GM23338 (cell line): Measurements from ENCODE around the gene DDI2. TPM values are rescaled to one million over a fixed set of nuclear protein-coding genes. Genes with fewer than 3 reads are reported as not detected.

Source experiments
- ATAC-seq: fragments of 200-7000 bp; cut with Tn5 transposase; 3 replicates; pipeline ENCODE4 v1.9.1; 2020
- DNase-seq: peaks from one replicate; pipeline ENCODE4 v3.0.0-alpha.2; 2015; ENCODE audit warnings: low spot score
- H2AFZ ChIP-seq: fragments of 200-600 bp; sonication (generic); 2 replicates; pipeline ENCODE4 v1.8.0; 2016; ENCODE audit warnings: antibody characterized with exemption, mild to moderate bottlenecking, moderate library complexity
- H3F3A ChIP-seq: fragments of 200-600 bp; sonication (generic); replicated peaks from 2 replicates; pipeline ENCODE4 v1.8.0; 2017; ENCODE audit warnings: antibody characterized with exemption, mixed run types, low read depth
- H3K27ac ChIP-seq: fragments of 200-600 bp; sonication (generic); 2 replicates; pipeline ENCODE4 v1.6.1; 2016; ENCODE audit warnings: low read depth
- H3K27me3 ChIP-seq: fragments of 200-600 bp; sonication (generic); 2 replicates; pipeline ENCODE4 v1.8.0; 2016; ENCODE audit warnings: mild to moderate bottlenecking, mixed run types, moderate library complexity; ENCODE audit not compliant: insufficient read depth
- H3K36me3 ChIP-seq: fragments of 200-600 bp; sonication (generic); 2 replicates; pipeline ENCODE4 v1.8.0; 2016; ENCODE audit warnings: mild to moderate bottlenecking; ENCODE audit not compliant: insufficient read depth
- H3K4me1 ChIP-seq: fragments of 200-600 bp; sonication (generic); 2 replicates; pipeline ENCODE4 v1.8.0; 2016; ENCODE audit warnings: mild to moderate bottlenecking, moderate library complexity; ENCODE audit not compliant: insufficient read depth
- H3K4me2 ChIP-seq: fragments of 200-600 bp; sonication (generic); 2 replicates; pipeline ENCODE4 v1.7.1; 2017; ENCODE audit warnings: mixed run types
- H3K4me3 ChIP-seq: fragments of 200-600 bp; sonication (generic); 2 replicates; pipeline ENCODE4 v1.6.1; 2016; ENCODE audit warnings: mixed run types
- H3K79me2 ChIP-seq: fragments of 200-600 bp; sonication (generic); replicated peaks from 2 replicates; pipeline ENCODE4 v1.8.0; 2017; ENCODE audit warnings: mild to moderate bottlenecking; ENCODE audit not compliant: insufficient read depth
- H3K9me2 ChIP-seq: fragments of 200-600 bp; sonication (generic); 2 replicates; pipeline ENCODE4 v1.8.0; 2017; ENCODE audit not compliant: insufficient read depth
- H4K20me1 ChIP-seq: fragments of 200-600 bp; sonication (generic); replicated peaks from 2 replicates; pipeline ENCODE4 v1.8.0; 2017; ENCODE audit warnings: mild to moderate bottlenecking; ENCODE audit not compliant: insufficient read depth
- H3K27ac Mint-ChIP-seq: 2 replicates; pipeline ENCODE4 v1.8.0; 2020; ENCODE audit warnings: inconsistent platforms, mild to moderate bottlenecking, moderate library complexity, mixed read lengths
- H3K27me3 Mint-ChIP-seq: 3 replicates; pipeline ENCODE4 v1.8.0; 2022; ENCODE audit warnings: low read depth, mild to moderate bottlenecking, moderate library complexity, mixed read lengths, inconsistent platforms; ENCODE audit not compliant: insufficient read depth, poor library complexity
- H3K36me3 Mint-ChIP-seq: 3 replicates; pipeline ENCODE4 v1.8.0; 2021; ENCODE audit warnings: low read depth, mild to moderate bottlenecking, inconsistent platforms, moderate library complexity, mixed read lengths
- H3K4me1 Mint-ChIP-seq: 3 replicates; pipeline ENCODE4 v1.8.0; 2020; ENCODE audit warnings: mild to moderate bottlenecking, inconsistent platforms, mixed read lengths
- H3K4me3 Mint-ChIP-seq: 3 replicates; pipeline ENCODE4 v1.8.0; 2021; ENCODE audit warnings: moderate library complexity, mild to moderate bottlenecking, inconsistent platforms, mixed read lengths
- H3K9me3 Mint-ChIP-seq: 3 replicates; pipeline ENCODE4 v1.8.0; 2020; ENCODE audit warnings: moderate library complexity, mild to moderate bottlenecking, inconsistent platforms, mixed read lengths
- CREB1 ChIP-seq: fragments of 250-450 bp; sonication (Bioruptor Pico); IDR thresholded peaks from 2 replicates; pipeline ENCODE4 v1.5.0; 2020; ENCODE audit warnings: low read depth, mild to moderate bottlenecking, moderate library complexity
- EZH2 ChIP-seq: fragments of 200-600 bp; sonication (generic); IDR thresholded peaks from one replicate; pipeline ENCODE4 v1.8.0; 2017; ENCODE audit warnings: antibody characterized with exemption, mild to moderate bottlenecking, low read depth; ENCODE audit not compliant: unreplicated experiment
- EZH2phosphoT487 ChIP-seq: fragments of 200-600 bp; sonication (generic); IDR thresholded peaks from one replicate; pipeline ENCODE4 v1.8.1; 2018; ENCODE audit warnings: antibody characterized with exemption; ENCODE audit not compliant: unreplicated experiment
- JUNB ChIP-seq: IDR thresholded peaks from one replicate; pipeline ENCODE4 v1.6.1; 2016; ENCODE audit warnings: antibody characterized with exemption; ENCODE audit not compliant: unreplicated experiment
- NANOG ChIP-seq: IDR thresholded peaks from 2 replicates; pipeline ENCODE4 v1.6.1; 2016; ENCODE audit warnings: antibody characterized with exemption, borderline replicate concordance
- POLR2AphosphoS5 ChIP-seq: IDR thresholded peaks from 2 replicates; pipeline ENCODE4 v1.6.1; 2016; ENCODE audit warnings: antibody characterized with exemption, low read depth
- STAT1 ChIP-seq: IDR thresholded peaks from one replicate; pipeline ENCODE4 v1.6.1; 2016; ENCODE audit warnings: antibody characterized with exemption; ENCODE audit not compliant: unreplicated experiment
- ZNF114 ChIP-seq: fragments of 250-450 bp; sonication (Bioruptor Pico); IDR thresholded peaks from 2 replicates; pipeline ENCODE4 v1.5.0; 2020; ENCODE audit warnings: mild to moderate bottlenecking, moderate library complexity
- polyA plus RNA-seq: library from polyadenylated mRNA; unstranded; fragments of >200 nt; fragmentation: Nextera tagmentation; extraction: Ambion mirVana; gene quantifications from 2 replicates; pipeline ENCODE4 v1.2.1, GENCODE V29; 2016
- total RNA-seq: library from RNA; depleted of rRNA; stranded (reverse); fragments of >200 nt; shearing (Covaris generic); gene quantifications from 2 replicates; pipeline ENCODE4 v1.2.3, GENCODE V29; 2014
- TF ChIP-seq, protein P1 (sequence below), 2 experiments: fragments of 200-600 bp in 1 of 2; sonication (generic) in 1 of 2; conservative IDR thresholded peaks; 2 replicates each; pipeline versions ENCODE4 v1.5.1 to v1.6.1; 2016 to 2017; ENCODE audit warnings: antibody characterized with exemption in 2 of 2, low read depth in 2 of 2, mild to moderate bottlenecking in 2 of 2, moderate library complexity in 1 of 2
- TF ChIP-seq, protein P2 (sequence below): IDR thresholded peaks from 2 replicates; pipeline ENCODE4 v1.6.1; 2016; ENCODE audit warnings: antibody characterized with exemption
- TF ChIP-seq, protein P3 (sequence below): IDR thresholded peaks from one replicate; pipeline ENCODE4 v1.6.1; 2018; ENCODE audit warnings: antibody characterized with exemption; ENCODE audit not compliant: unreplicated experiment

Gene DDI2
- total and polyA plus RNA-seq, 2 experiments from 2014 or later = 8.0 to 43.3 TPM

DNA sequence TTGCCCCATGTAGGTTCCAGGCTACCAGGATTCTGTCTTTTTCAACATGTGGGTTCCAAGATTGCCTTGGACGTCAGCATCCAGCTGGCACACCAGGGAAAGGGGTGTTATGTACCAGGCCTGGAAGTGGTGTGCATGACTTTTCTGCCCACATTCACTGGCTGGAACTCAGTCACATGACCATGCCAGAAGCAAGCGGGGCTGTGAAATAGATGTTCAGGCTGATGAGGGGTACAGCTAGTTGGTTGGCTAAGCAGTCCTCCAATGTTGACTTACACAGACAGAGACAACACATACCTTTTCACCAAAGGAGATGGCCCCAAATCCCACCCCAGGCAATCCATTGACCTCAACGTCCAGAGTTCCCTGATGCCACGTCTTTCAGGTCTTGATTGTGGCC, 52.6 kb downstream of the DDI2 start:
- H3K27me3 Mint-ChIP-seq = peaks cover 8% of the 10 kb centered on the region
- no peaks in the 10 kb centered on the region for H3K9me3 Mint-ChIP-seq

DNA sequence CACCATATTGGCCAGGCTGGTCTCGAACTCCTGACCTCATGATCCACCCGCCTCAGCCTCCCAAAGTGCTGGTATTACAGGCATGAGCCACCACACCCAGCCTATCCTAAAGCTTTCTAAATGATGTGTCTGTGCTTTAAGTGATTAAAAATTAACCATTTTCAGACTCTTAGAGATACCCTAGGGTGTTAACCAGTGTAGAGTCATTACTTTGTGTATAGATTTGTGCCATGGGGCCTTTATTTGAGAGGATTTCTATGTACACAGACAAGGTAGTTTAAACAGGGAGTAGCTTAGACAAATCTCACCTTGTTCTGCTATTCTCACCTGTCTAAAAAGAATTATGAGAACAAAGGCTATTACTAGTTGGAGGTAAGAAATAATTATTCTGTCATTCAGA, 54.2 kb downstream of the DDI2 start:
- ATAC-seq (no peak), DNase-seq (no peak)
- Mint-ChIP-seq H3K4me3 (no peak overlapping the region), H3K9me3 (no peaks in the 10 kb centered on the region), H3K27ac (no peak overlapping the region), H3K36me3 (no peaks in the 10 kb centered on the region), H3K27me3 (peaks cover 10% of the 10 kb centered on the region), H3K4me1 (peaks cover 26% of the 10 kb centered on the region)
- Histone ChIP-seq H3K4me2 (no peak overlapping the region), H3K79me2 (0 out of 2 replicates have a peak, but pooled peaks cover 3% of the 10 kb centered on the region), H2AFZ (no peak overlapping the region), H3K4me1 (peaks cover 9% of the 10 kb centered on the region; the same call in 1 of the 2 replicates), H3K36me3 (no peaks in the 10 kb centered on the region), H3K9me2 (0 out of 2 replicates have a peak, but pooled peaks cover 2% of the 10 kb centered on the region), H3K27me3 (no peaks in the 10 kb centered on the region), H3F3A (no peaks in the 10 kb centered on the region), H3K27ac (no peak overlapping the region), H4K20me1 (no peaks in the 10 kb centered on the region; the same call in none of the 2 replicates), H3K4me3 (no peak overlapping the region)
- TF ChIP-seq NANOG = no peak
- no peak for TF ChIP-seq POLR2AphosphoS5
- TF ChIP-seq, protein P1, sequence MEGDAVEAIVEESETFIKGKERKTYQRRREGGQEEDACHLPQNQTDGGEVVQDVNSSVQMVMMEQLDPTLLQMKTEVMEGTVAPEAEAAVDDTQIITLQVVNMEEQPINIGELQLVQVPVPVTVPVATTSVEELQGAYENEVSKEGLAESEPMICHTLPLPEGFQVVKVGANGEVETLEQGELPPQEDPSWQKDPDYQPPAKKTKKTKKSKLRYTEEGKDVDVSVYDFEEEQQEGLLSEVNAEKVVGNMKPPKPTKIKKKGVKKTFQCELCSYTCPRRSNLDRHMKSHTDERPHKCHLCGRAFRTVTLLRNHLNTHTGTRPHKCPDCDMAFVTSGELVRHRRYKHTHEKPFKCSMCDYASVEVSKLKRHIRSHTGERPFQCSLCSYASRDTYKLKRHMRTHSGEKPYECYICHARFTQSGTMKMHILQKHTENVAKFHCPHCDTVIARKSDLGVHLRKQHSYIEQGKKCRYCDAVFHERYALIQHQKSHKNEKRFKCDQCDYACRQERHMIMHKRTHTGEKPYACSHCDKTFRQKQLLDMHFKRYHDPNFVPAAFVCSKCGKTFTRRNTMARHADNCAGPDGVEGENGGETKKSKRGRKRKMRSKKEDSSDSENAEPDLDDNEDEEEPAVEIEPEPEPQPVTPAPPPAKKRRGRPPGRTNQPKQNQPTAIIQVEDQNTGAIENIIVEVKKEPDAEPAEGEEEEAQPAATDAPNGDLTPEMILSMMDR (conservative IDR thresholded peaks at IDR 0.05; ENCODE audit: low read depth in 2 of 2) = no peak
- no peak for TF ChIP-seq ZNF114 (CRISPR knock-in tag)
- no peak for TF ChIP-seq EZH2phosphoT487

More for the DNA sequence above, 52.6 kb downstream of the DDI2 start:
- Mint-ChIP-seq H3K4me3 (no peak overlapping the region), H3K36me3 (no peaks in the 10 kb centered on the region), H3K4me1 (peaks cover 34% of the 10 kb centered on the region), H3K27ac (no peak overlapping the region)
- H3K36me3 ChIP-seq = no peaks in the 10 kb centered on the region
- no peaks in the 10 kb centered on the region; the same call in none of the 2 replicates for H4K20me1 ChIP-seq
- no peak overlapping the region for H2AFZ ChIP-seq
- no peaks in the 10 kb centered on the region for H3F3A ChIP-seq
- no peak overlapping the region for H3K4me3 ChIP-seq
- H3K4me1 ChIP-seq = peaks cover 9% of the 10 kb centered on the region; the same call in 1 of the 2 replicates
- H3K27ac ChIP-seq = no peak overlapping the region; the same call in 1 of the 2 replicates
- no peak for TF ChIP-seq JUNB
- TF ChIP-seq ZNF114 (CRISPR knock-in tag) = no peak
- TF ChIP-seq POLR2AphosphoS5 = no peak
- TF ChIP-seq CREB1 (CRISPR knock-in tag) = no peak
- TF ChIP-seq, protein P2, sequence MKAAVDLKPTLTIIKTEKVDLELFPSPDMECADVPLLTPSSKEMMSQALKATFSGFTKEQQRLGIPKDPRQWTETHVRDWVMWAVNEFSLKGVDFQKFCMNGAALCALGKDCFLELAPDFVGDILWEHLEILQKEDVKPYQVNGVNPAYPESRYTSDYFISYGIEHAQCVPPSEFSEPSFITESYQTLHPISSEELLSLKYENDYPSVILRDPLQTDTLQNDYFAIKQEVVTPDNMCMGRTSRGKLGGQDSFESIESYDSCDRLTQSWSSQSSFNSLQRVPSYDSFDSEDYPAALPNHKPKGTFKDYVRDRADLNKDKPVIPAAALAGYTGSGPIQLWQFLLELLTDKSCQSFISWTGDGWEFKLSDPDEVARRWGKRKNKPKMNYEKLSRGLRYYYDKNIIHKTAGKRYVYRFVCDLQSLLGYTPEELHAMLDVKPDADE = no peak
- TF ChIP-seq, protein P3, sequence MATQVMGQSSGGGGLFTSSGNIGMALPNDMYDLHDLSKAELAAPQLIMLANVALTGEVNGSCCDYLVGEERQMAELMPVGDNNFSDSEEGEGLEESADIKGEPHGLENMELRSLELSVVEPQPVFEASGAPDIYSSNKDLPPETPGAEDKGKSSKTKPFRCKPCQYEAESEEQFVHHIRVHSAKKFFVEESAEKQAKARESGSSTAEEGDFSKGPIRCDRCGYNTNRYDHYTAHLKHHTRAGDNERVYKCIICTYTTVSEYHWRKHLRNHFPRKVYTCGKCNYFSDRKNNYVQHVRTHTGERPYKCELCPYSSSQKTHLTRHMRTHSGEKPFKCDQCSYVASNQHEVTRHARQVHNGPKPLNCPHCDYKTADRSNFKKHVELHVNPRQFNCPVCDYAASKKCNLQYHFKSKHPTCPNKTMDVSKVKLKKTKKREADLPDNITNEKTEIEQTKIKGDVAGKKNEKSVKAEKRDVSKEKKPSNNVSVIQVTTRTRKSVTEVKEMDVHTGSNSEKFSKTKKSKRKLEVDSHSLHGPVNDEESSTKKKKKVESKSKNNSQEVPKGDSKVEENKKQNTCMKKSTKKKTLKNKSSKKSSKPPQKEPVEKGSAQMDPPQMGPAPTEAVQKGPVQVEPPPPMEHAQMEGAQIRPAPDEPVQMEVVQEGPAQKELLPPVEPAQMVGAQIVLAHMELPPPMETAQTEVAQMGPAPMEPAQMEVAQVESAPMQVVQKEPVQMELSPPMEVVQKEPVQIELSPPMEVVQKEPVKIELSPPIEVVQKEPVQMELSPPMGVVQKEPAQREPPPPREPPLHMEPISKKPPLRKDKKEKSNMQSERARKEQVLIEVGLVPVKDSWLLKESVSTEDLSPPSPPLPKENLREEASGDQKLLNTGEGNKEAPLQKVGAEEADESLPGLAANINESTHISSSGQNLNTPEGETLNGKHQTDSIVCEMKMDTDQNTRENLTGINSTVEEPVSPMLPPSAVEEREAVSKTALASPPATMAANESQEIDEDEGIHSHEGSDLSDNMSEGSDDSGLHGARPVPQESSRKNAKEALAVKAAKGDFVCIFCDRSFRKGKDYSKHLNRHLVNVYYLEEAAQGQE = no peak
- TF ChIP-seq STAT1 = no peak
- no peak for TF ChIP-seq EZH2
- ATAC-seq = no peak
- H3K4me2 ChIP-seq = no peak overlapping the region
- H3K9me2 ChIP-seq = 0 out of 2 replicates have a peak, but pooled peaks cover 2% of the 10 kb centered on the region
- no peaks in the 10 kb centered on the region for H3K27me3 ChIP-seq
- H3K79me2 ChIP-seq = 0 out of 2 replicates have a peak, but pooled peaks cover 3% of the 10 kb centered on the region
- DNase-seq = no peak
